Testis (tissue), 2 donors: ENCODE results near the gene CUX1.

Experiments
- CTCF ChIP-seq, 3 experiments: fragments of 450-650 bp in 2 of 3; fragments of 200-600 bp in 1 of 3; sonication (generic) in 1 of 3; IDR thresholded peaks; one replicate each; pipeline ENCODE4 v1.5.1; 2016 to 2019; ENCODE audit warnings: antibody characterized with exemption in 3 of 3, mild to moderate bottlenecking in 2 of 3, moderate library complexity in 1 of 3
- POLR2A ChIP-seq: fragments of 450-650 bp; IDR thresholded peaks from one replicate; pipeline ENCODE4 v1.6.1; 2017; ENCODE audit warnings: antibody characterized with exemption, mild to moderate bottlenecking, moderate library complexity

- TF ChIP-seq CTCF (IDR thresholded peaks at IDR 0.05) (no peak), POLR2A (no peak)
Measured at GRCh38 chr7:102106625-102107024, 289.2 kb downstream of the CUX1 start.
